ENCODE measurements around the gene SLX9.

GRCh38 chr21:44987886-44988606 lies 48.2 kb downstream of the SLX9 start:
- TF ChIP-seq CTCF (IDR thresholded peaks at IDR 0.05), result no peak
- TF ChIP-seq POLR2A (IDR thresholded peaks at IDR 0.05), result no peak
